GM12891 (cell line): ENCODE results near the gene LUZP2.

Experiments used
- POLR2A ChIP-seq: IDR thresholded peaks from 2 replicates; pipeline ENCODE4 v1.6.1; 2011; ENCODE audit warnings: low read depth, low read length, control low read depth
- POLR2AphosphoS5 ChIP-seq: IDR thresholded peaks from 2 replicates; pipeline ENCODE4 v1.6.1; 2011; ENCODE audit warnings: low read depth, low read length, control low read depth
- POU2F2 ChIP-seq: IDR thresholded peaks from 2 replicates; pipeline ENCODE4 v1.6.1; 2011; ENCODE audit warnings: low read depth, mild to moderate bottlenecking, control low read depth, low read length, moderate library complexity
- TAF1 ChIP-seq: IDR thresholded peaks from 2 replicates; pipeline ENCODE4 v1.6.1; 2011; ENCODE audit warnings: low read depth, low read length, control low read depth

DNA sequence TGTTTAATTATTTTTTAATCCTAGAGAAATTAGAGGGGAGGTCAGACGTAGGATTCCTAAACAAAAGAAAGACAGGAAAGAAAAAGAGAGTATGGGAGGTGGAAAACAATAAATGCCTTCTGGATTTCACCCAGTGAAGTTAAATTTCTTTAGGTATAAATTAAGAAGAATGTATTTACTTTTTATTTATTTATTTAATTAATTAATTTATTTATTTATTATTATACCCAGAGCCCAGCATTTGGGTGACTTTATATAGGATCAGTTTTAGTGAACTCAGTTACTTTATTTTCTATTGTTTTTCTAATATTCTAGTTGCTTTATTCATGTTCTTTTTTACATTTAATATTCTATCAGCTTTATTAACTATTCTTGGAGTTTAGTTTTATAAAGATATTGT lies 551.8 kb downstream of the LUZP2 start:
- TF ChIP-seq TAF1 (no peak), POLR2A (no peak), POLR2AphosphoS5 (no peak), POU2F2 (no peak)
